HEK293 (cell line): ENCODE data around the gene RBBP5.

Source experiments
- CTCF ChIP-seq: fragments of 450-650 bp; formaldehyde crosslinking; IDR thresholded peaks from 2 replicates; pipeline ENCODE4 v1.5.1; 2016; ENCODE audit warnings: missing biosample characterization, missing genetic modification characterization
- KLF16 ChIP-seq: fragments of 450-650 bp; formaldehyde crosslinking; IDR thresholded peaks from 2 replicates; pipeline ENCODE4 v1.5.1; 2017; ENCODE audit warnings: missing biosample characterization, missing genetic modification characterization
- ZEB2 ChIP-seq: fragments of 450-650 bp; formaldehyde crosslinking; IDR thresholded peaks from 2 replicates; pipeline ENCODE4 v1.5.1; 2016; ENCODE audit warnings: missing biosample characterization, missing genetic modification characterization
- ZNF121 ChIP-seq: fragments of 450-650 bp; formaldehyde crosslinking; IDR thresholded peaks from 2 replicates; pipeline ENCODE4 v1.5.1; 2016; ENCODE audit warnings: missing biosample characterization, missing genetic modification characterization
- ZNF175 ChIP-seq: fragments of 450-650 bp; formaldehyde crosslinking; IDR thresholded peaks from 2 replicates; pipeline ENCODE4 v1.5.1; 2016; ENCODE audit warnings: missing biosample characterization, missing genetic modification characterization
- ZNF416 ChIP-seq: fragments of 450-650 bp; formaldehyde crosslinking; IDR thresholded peaks from 2 replicates; pipeline ENCODE4 v1.5.1; 2016; ENCODE audit warnings: missing biosample characterization, missing genetic modification characterization
- ZNF423 ChIP-seq: fragments of 450-650 bp; formaldehyde crosslinking; IDR thresholded peaks from 2 replicates; pipeline ENCODE4 v1.5.1; 2016; ENCODE audit warnings: missing biosample characterization, missing genetic modification characterization
- ZNF473 ChIP-seq: fragments of 450-650 bp; formaldehyde crosslinking; IDR thresholded peaks from 2 replicates; pipeline ENCODE4 v1.5.1; 2017; ENCODE audit warnings: missing biosample characterization, missing genetic modification characterization
- ZNF677 ChIP-seq: fragments of 450-650 bp; IDR thresholded peaks from 2 replicates; pipeline ENCODE4 v1.5.0; 2018; ENCODE audit warnings: missing biosample characterization, mild to moderate bottlenecking, missing genetic modification characterization, moderate library complexity
- TF ChIP-seq, protein P1 (sequence below): fragments of 450-650 bp; formaldehyde crosslinking; IDR thresholded peaks from 2 replicates; pipeline ENCODE4 v1.5.1; 2016; ENCODE audit warnings: missing biosample characterization, missing genetic modification characterization, low read depth
- TF ChIP-seq, protein P2 (sequence below): fragments of 450-650 bp; formaldehyde crosslinking; IDR thresholded peaks from 2 replicates; pipeline ENCODE4 v1.5.1; 2016; ENCODE audit warnings: missing biosample characterization, missing genetic modification characterization
- TF ChIP-seq, protein P3 (sequence below): fragments of 450-650 bp; formaldehyde crosslinking; IDR thresholded peaks from 2 replicates; pipeline ENCODE4 v1.5.1; 2016; ENCODE audit warnings: missing biosample characterization, missing genetic modification characterization
- TF ChIP-seq, protein P4 (sequence below): sonication (generic); formaldehyde crosslinking; IDR thresholded peaks from 2 replicates; pipeline ENCODE4 v1.8.1; 2022; ENCODE audit warnings: mild to moderate bottlenecking, moderate library complexity, missing genetic modification reagents
- TF ChIP-seq, protein P5 (sequence below): fragments of 450-650 bp; formaldehyde crosslinking; IDR thresholded peaks from 2 replicates; pipeline ENCODE4 v1.5.1; 2016; ENCODE audit warnings: missing biosample characterization, missing genetic modification characterization, borderline replicate concordance

DNA sequence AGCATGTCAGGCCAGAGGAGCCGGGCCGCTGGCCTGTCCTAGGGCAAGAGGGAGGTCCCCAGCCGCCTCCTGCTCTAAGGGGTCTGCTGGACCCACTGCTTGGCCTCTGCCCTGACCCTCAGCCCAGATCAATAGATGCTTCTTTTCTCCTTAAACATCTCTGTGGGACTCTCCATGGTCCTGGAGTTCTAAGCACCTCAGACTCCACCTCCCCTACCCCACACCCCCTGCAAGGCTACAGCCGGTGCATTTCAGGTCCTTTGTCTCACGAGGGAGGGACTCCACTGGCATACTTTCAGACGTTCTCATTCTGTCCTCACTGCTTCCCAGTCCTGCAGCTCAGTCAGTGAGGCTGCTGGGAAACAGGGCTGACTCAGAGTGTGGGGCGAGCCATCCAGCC is 67.8 kb downstream of the RBBP5 start:
- no peak for TF ChIP-seq ZNF175 (tag by site-specific recombination)
- TF ChIP-seq, protein P1, sequence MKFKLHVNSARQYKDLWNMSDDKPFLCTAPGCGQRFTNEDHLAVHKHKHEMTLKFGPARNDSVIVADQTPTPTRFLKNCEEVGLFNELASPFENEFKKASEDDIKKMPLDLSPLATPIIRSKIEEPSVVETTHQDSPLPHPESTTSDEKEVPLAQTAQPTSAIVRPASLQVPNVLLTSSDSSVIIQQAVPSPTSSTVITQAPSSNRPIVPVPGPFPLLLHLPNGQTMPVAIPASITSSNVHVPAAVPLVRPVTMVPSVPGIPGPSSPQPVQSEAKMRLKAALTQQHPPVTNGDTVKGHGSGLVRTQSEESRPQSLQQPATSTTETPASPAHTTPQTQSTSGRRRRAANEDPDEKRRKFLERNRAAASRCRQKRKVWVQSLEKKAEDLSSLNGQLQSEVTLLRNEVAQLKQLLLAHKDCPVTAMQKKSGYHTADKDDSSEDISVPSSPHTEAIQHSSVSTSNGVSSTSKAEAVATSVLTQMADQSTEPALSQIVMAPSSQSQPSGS = no peak
- no peak for TF ChIP-seq ZNF677 (tag by site-specific recombination)
- TF ChIP-seq CTCF = no peak
- TF ChIP-seq, protein P2, sequence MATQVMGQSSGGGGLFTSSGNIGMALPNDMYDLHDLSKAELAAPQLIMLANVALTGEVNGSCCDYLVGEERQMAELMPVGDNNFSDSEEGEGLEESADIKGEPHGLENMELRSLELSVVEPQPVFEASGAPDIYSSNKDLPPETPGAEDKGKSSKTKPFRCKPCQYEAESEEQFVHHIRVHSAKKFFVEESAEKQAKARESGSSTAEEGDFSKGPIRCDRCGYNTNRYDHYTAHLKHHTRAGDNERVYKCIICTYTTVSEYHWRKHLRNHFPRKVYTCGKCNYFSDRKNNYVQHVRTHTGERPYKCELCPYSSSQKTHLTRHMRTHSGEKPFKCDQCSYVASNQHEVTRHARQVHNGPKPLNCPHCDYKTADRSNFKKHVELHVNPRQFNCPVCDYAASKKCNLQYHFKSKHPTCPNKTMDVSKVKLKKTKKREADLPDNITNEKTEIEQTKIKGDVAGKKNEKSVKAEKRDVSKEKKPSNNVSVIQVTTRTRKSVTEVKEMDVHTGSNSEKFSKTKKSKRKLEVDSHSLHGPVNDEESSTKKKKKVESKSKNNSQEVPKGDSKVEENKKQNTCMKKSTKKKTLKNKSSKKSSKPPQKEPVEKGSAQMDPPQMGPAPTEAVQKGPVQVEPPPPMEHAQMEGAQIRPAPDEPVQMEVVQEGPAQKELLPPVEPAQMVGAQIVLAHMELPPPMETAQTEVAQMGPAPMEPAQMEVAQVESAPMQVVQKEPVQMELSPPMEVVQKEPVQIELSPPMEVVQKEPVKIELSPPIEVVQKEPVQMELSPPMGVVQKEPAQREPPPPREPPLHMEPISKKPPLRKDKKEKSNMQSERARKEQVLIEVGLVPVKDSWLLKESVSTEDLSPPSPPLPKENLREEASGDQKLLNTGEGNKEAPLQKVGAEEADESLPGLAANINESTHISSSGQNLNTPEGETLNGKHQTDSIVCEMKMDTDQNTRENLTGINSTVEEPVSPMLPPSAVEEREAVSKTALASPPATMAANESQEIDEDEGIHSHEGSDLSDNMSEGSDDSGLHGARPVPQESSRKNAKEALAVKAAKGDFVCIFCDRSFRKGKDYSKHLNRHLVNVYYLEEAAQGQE = peak; percentile 90
- TF ChIP-seq, protein P3, sequence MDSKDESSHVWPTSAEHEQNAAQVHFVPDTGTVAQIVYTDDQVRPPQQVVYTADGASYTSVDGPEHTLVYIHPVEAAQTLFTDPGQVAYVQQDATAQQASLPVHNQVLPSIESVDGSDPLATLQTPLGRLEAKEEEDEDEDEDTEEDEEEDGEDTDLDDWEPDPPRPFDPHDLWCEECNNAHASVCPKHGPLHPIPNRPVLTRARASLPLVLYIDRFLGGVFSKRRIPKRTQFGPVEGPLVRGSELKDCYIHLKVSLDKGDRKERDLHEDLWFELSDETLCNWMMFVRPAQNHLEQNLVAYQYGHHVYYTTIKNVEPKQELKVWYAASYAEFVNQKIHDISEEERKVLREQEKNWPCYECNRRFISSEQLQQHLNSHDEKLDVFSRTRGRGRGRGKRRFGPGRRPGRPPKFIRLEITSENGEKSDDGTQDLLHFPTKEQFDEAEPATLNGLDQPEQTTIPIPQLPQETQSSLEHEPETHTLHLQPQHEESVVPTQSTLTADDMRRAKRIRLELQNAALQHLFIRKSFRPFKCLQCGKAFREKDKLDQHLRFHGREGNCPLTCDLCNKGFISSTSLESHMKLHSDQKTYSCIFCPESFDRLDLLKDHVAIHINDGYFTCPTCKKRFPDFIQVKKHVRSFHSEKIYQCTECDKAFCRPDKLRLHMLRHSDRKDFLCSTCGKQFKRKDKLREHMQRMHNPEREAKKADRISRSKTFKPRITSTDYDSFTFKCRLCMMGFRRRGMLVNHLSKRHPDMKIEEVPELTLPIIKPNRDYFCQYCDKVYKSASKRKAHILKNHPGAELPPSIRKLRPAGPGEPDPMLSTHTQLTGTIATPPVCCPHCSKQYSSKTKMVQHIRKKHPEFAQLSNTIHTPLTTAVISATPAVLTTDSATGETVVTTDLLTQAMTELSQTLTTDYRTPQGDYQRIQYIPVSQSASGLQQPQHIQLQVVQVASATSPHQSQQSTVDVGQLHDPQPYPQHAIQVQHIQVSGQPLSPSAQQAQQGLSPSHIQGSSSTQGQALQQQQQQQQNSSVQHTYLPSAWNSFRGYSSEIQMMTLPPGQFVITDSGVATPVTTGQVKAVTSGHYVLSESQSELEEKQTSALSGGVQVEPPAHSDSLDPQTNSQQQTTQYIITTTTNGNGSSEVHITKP (tag by site-specific recombination) = no peak
- TF ChIP-seq ZEB2 (tag by site-specific recombination) = no peak
- no peak for TF ChIP-seq ZNF121 (tag by site-specific recombination)
- TF ChIP-seq, protein P4, sequence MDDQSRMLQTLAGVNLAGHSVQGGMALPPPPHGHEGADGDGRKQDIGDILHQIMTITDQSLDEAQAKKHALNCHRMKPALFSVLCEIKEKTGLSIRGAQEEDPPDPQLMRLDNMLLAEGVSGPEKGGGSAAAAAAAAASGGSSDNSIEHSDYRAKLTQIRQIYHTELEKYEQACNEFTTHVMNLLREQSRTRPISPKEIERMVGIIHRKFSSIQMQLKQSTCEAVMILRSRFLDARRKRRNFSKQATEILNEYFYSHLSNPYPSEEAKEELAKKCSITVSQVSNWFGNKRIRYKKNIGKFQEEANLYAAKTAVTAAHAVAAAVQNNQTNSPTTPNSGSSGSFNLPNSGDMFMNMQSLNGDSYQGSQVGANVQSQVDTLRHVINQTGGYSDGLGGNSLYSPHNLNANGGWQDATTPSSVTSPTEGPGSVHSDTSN (CRISPR knock-in tag) = no peak
- no peak for TF ChIP-seq ZNF416 (tag by site-specific recombination)
- TF ChIP-seq ZNF423 (tag by site-specific recombination) = no peak
- no peak for TF ChIP-seq KLF16 (tag by site-specific recombination)
- TF ChIP-seq, protein P5, sequence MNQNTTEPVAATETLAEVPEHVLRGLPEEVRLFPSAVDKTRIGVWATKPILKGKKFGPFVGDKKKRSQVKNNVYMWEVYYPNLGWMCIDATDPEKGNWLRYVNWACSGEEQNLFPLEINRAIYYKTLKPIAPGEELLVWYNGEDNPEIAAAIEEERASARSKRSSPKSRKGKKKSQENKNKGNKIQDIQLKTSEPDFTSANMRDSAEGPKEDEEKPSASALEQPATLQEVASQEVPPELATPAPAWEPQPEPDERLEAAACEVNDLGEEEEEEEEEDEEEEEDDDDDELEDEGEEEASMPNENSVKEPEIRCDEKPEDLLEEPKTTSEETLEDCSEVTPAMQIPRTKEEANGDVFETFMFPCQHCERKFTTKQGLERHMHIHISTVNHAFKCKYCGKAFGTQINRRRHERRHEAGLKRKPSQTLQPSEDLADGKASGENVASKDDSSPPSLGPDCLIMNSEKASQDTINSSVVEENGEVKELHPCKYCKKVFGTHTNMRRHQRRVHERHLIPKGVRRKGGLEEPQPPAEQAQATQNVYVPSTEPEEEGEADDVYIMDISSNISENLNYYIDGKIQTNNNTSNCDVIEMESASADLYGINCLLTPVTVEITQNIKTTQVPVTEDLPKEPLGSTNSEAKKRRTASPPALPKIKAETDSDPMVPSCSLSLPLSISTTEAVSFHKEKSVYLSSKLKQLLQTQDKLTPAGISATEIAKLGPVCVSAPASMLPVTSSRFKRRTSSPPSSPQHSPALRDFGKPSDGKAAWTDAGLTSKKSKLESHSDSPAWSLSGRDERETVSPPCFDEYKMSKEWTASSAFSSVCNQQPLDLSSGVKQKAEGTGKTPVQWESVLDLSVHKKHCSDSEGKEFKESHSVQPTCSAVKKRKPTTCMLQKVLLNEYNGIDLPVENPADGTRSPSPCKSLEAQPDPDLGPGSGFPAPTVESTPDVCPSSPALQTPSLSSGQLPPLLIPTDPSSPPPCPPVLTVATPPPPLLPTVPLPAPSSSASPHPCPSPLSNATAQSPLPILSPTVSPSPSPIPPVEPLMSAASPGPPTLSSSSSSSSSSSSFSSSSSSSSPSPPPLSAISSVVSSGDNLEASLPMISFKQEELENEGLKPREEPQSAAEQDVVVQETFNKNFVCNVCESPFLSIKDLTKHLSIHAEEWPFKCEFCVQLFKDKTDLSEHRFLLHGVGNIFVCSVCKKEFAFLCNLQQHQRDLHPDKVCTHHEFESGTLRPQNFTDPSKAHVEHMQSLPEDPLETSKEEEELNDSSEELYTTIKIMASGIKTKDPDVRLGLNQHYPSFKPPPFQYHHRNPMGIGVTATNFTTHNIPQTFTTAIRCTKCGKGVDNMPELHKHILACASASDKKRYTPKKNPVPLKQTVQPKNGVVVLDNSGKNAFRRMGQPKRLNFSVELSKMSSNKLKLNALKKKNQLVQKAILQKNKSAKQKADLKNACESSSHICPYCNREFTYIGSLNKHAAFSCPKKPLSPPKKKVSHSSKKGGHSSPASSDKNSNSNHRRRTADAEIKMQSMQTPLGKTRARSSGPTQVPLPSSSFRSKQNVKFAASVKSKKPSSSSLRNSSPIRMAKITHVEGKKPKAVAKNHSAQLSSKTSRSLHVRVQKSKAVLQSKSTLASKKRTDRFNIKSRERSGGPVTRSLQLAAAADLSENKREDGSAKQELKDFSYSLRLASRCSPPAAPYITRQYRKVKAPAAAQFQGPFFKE (tag by site-specific recombination) = no peak
- no peak for TF ChIP-seq ZNF473
